OCI-M1 (cell line): ENCODE results near the gene TANGO2.
A peak's percentile ranks its signal among the peaks of the same experiment; 100 is the strongest.
"Not testable (repeated sequence)": the region's sequence is repeated elsewhere in the genome, so short reads cannot be mapped to it uniquely, and the experiment has no call there.

Experiments
- DNase-seq: peaks from one replicate; lab custom pipeline; 2025; lab: John Stamatoyannopoulos, UW

The TANGO2 gene

GRCh38 chr22:20065896-20066616 lies 45.1 kb downstream of the TANGO2 start:
- DNase-seq = no peak

GRCh38 chr22:20066617-20067383 lies 45.9 kb downstream of the TANGO2 start:
- DNase-seq = no peak

- not testable (repeated sequence) for DNase-seq
These were observed 46.4 kb downstream of the TANGO2 start for GRCh38 chr22:20067384-20067682.

GRCh38 chr22:20068640-20069039 lies 47.7 kb downstream of the TANGO2 start:
- DNase-seq = no peak

GRCh38 chr22:20069331-20070042 lies 48.6 kb downstream of the TANGO2 start:
- no peak for DNase-seq

- no peak for DNase-seq
These were observed 50.6 kb downstream of the TANGO2 start for GRCh38 chr22:20071524-20071972.

GRCh38 chr22:20076627-20077172 lies 55.8 kb downstream of the TANGO2 start:
- DNase-seq = peak; percentile 42

GRCh38 chr22:20079745-20080444 lies 59.0 kb downstream of the TANGO2 start, which contains the start of gene DGCR8:
Gene DGCR8 (plus strand): TSS chr22:20080241. CDS start chr22:20085964, 5,723 bp downstream.
- peak; percentile 99 for DNase-seq

- peak; percentile 87 for DNase-seq
These were observed 59.5 kb downstream of the TANGO2 start for GRCh38 chr22:20080445-20080775.

- peak; percentile 72 for DNase-seq
These were observed 60.1 kb downstream of the TANGO2 start for GRCh38 chr22:20080776-20081654.

- no peak for DNase-seq
These were observed 62.4 kb downstream of the TANGO2 start for GRCh38 chr22:20083157-20083890.

GRCh38 chr22:20083891-20084546 lies 63.1 kb downstream of the TANGO2 start:
- no peak for DNase-seq

- peak; percentile 63 for DNase-seq
These were observed 63.9 kb downstream of the TANGO2 start for GRCh38 chr22:20084547-20085413.

- DNase-seq = no peak
These were observed 64.7 kb downstream of the TANGO2 start for GRCh38 chr22:20085651-20086050.

GRCh38 chr22:20086101-20086599 lies 65.2 kb downstream of the TANGO2 start:
- no peak for DNase-seq

- DNase-seq = no peak
These were observed 65.9 kb downstream of the TANGO2 start for GRCh38 chr22:20086763-20087162.

- no peak for DNase-seq
These were observed 66.7 kb downstream of the TANGO2 start for GRCh38 chr22:20087319-20088262.
